IPS DF 4.7 (cell line): ENCODE measurements around the gene SGMS2.
"Not testable (repeated sequence)": the region's sequence is repeated elsewhere in the genome, so short reads cannot be mapped to it uniquely, and the experiment has no call there.

Experiments used
- DNase-seq: peaks from one replicate; pipeline ENCODE4 v3.0.0-alpha.2; 2013; ENCODE audit warnings: low spot score; ENCODE audit errors: extremely low read depth

SGMS2 gene

DNA sequence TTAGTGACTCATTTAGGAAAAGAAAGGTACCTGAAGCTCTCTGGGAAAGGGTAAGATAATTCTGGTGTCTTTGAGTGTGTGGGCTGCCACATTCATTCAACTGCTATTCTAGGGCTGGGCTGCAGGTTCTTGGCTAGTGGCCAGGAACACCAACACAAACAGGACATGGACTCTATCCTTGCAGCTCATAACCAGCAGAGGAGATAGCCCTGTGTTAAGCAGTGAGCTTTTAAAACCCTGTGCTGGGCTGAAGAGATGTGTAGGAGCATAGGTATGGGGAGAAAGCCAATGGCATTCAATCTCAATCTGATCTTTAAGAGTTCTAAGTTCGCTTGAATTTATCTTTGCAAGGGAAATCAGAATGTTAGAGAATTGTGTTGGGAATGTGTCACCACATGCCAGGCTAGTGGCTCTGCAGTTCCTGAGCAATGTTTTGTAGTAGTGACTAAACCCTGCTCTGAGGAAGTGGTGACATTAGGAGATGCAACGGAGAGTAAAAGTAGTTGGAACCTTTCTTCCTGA is 39.2 kb downstream of the SGMS2 start:
- DNase-seq: no peak

- no peak for DNase-seq
Measured at GRCh38 chr4:107866726-107867125, 42.0 kb downstream of the SGMS2 start.

DNA sequence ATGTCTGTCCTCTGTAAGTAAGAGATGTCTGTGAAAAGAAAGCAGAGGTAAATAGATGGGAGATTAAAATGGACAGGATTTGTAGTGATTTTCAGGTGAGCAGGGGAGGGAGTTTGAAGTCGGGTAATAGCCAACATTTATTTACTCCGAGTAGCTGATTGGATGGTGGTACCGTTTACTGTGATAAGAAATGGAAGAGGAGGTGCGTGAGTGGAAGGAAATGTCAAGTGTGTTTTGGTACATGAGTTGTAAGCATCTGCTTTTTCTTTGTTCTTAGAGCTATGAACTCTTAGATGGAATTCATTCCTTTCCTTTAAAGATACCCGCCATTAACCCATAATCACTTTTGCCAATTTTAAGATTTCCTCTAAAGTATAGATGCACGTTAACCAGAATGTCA is 45.5 kb downstream of the SGMS2 start:
- no peak for DNase-seq

GRCh38 chr4:107870916-107871786 is 46.4 kb downstream of the SGMS2 start:
- DNase-seq: no peak

DNA sequence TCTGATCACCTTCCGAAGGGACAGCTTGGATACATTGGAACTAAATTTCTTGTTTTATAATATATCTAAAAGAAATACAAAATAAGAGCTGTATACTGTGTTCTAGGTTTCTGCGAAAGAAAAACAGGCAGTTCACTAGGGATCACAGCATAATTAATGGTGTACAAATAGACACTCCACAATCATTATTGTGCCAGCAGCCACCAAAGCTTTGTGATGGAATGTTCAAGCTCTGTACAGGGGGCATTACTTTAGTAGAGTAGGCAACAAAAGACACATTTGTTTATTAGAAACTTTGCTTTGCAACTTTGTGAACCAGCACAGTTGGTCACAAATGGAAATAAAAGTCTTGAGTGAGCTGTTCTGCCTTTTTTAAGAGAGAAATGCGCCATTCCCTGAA is 49.3 kb downstream of the SGMS2 start:
- DNase-seq: no peak

- DNase-seq: no peak
Measured at GRCh38 chr4:107876099-107876498, 51.4 kb downstream of the SGMS2 start.

GRCh38 chr4:107877361-107877760 is 52.6 kb downstream of the SGMS2 start:
- no peak for DNase-seq

DNA sequence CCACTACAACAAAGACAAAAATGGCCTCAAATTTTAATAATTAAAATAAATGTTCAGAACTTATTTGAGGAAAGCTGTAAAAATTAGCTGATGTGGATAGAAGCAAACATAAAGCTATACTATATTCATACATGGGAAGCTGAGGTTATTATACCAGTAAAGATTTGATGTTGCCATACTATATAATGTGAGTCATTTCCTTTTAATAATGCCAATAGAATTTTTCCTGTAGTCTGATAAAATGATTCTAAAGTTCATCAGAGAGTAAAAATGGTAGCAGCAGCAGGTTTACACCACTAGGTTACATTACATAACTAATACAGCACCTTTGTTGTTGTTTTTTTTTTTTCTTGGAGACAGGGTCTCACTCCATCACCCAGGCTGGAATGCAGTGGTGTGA is 61.1 kb downstream of the SGMS2 start:
- DNase-seq: no peak

- no peak for DNase-seq
Measured at GRCh38 chr4:107888237-107888636, 63.5 kb downstream of the SGMS2 start.

DNA sequence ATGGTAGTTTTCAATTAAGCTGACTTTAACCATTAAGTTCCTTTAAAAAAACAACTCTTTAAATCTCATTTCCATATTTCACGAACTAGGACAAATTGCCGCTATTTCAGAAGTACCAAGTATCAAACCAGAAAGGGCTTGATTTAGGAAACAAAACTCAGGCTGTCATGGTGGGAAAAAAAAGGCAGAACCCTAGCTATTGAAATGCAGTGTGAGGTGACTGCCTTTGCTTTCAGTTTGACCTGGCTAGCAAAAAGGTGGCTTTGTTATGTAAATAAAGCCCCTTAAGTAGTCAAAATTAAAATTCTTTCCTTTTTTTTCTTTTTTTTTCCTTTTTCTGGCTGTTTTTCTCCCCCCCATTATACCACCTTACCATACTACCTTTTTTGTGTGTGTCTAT is 66.0 kb downstream of the SGMS2 start:
- no peak for DNase-seq

GRCh38 chr4:107891299-107891698 is 66.6 kb downstream of the SGMS2 start:
- no peak for DNase-seq

DNA sequence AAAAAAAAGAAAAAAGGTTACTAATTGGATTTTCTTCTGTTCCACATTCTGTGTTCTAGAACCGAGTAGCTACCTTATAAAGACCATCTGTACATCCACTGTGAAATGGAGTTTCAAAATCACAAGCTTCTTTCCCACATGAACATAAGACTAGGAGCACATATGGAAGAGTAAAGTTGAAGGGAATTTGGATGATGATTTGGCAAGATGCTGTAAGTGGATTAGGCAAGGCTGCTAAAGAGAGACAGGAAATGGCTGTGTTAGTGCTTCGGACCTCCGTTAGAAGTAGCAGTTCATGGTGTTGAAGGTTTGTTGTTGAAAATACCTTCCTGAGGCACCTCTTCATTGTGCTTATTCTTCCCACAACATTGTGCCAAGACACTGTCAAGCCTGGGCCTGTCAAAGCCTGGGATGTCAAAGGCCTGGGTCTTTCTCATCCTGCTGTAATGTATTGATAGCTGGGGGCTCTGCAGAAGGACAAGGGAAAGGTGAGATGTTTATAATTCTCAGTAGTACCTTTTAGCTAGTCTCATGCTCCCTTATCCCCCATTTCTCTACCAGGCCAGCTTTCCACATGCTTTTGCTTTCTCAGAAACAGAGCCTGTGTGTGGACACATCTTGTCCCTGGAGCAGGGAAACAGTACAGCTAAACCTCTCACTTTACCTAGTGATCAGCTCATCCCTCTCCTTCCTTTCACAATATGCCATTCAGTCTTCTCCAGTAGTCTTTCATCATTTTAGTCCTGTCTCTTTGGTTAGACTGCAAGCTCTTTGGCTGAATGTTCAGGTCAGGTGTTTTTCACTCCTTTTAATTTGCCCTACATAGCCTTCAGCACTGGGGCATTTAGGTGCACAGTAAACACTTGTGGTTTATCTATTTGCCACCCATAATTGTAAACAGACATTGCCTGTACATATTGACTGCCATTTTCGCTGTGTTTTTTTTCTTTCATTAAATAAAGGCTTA is 68.7 kb downstream of the SGMS2 start:
- DNase-seq: no peak

DNA sequence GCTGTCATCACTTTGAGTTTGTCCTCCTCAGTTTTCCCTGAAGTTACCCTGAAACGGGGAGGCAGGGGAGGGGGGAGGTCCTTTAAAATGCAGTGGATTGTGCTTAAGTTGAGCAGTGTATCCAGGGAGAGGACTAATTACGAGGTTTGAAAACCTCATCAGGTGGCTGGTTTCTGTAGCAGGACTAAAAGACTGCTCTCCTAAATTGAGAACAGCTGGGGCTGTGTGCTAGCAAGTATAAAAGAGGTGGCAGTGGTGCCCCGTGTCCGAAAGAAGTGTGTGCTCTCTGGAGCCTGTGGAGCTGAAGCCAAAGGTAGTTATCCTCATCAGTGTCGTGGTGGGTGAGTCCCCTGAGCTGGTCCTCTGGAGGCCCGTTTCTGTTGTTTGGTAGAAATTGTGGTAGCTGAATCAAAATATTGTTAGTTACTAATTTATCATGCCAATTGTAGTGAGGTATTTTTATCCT is 69.4 kb downstream of the SGMS2 start:
- DNase-seq: no peak

- DNase-seq: no peak
Measured at GRCh38 chr4:107896158-107896645, 71.5 kb downstream of the SGMS2 start.

DNA sequence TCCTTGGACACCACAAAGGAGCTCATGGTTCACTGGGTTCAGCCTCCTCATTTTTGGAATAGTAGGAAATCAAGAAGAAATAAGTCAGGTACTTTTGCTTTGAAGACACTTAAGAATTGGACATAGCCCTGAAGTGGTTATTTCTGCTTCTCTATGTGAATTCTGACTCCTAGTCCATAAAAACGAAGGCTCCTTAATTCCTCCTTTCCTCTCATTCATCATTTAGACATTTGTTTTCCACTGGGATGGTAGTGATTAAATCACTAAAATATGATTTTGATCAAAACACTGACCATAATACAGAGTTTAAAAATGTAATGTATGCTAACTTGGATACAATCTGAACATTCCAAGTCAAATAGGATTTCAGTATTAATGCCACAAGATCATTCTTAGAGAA is 71.9 kb downstream of the SGMS2 start:
- DNase-seq: no peak

- DNase-seq: no peak
Measured at GRCh38 chr4:107897823-107898222, 73.1 kb downstream of the SGMS2 start.

DNA sequence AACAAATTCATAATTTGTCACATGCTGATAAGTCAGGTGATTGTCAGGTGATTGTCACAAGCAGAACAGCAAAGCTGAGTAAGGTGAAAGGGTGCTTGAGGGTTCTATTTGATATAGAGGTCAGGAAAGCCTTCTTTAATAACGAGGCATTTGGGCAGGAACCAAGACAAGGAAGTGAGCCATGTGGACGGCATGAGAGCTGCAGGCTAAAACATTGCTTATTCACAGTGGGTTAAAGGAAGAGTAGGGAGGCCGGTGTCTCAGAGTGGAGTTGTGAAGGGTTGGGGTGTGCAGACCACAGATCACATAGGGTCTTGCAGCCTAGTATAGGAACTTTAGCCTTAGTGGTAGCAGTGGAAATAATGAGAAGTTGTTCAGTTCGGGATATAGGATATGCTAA is 75.3 kb downstream of the SGMS2 start:
- DNase-seq: no peak

DNA sequence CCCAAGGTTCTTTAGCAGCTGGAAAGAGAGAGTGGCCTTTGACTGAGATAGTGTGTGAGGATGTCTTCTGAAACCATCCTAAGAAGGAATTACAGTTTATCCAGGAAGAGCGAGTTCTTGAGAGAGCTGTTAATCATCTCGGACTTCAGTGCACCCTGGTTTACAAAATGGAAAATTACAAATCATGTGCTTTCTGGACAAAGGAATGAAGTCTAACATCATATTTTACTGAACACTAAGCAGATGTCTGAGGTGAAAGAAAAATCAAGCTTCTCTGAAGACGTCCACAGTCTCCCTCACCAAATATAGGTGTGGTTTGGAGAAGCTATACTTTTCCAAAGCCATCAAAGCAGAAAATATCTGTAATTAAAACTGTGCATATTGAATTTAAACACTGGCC is 75.8 kb downstream of the SGMS2 start:
- DNase-seq: no peak

- no peak for DNase-seq
Measured at GRCh38 chr4:107901213-107901934, 76.6 kb downstream of the SGMS2 start.

DNA sequence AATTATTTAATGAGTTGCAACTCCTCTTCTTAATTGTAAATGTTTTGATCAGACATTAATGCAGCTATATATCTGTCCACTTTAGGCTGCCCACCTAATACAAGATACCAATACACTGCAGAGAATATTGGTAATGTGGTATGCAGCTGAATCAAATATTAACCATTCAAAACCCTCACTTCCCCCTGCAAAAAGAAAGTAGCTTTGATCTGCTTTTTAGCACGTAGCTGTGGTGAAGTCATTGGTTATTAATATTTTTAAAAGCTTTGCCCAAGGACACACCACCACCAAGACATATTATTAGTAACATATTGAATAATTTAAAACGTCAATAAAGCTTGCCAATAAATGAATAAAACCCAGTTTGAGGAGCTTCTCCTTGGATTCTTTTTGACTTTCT is 78.0 kb downstream of the SGMS2 start:
- DNase-seq: no peak

GRCh38 chr4:107905082-107905481 is 80.3 kb downstream of the SGMS2 start:
- DNase-seq: not testable (repeated sequence)
